Caco-2 (cell line): ENCODE results near the gene ANXA7. TPM values are rescaled to one million over a fixed set of nuclear protein-coding genes. Genes with fewer than 3 reads are reported as not detected.
A peak's percentile ranks its signal among the peaks of the same experiment; 100 is the strongest.

ENCODE experiments used
- BruUV-seq: library from RNA; stranded (reverse); fragments of 400-500 nt; replicated peaks from 2 replicates; lab custom pipeline; 2021; lab: Mats Ljungman, UMichigan
- CTCF ChIA-PET: fragments of 300-600 bp; sonication (Branson Sonifier 250); formaldehyde crosslinking; loops from one replicate; lab custom pipeline; 2022; ENCODE audit warnings: antibody characterized with exemption; lab: Charles Lee
- POLR2A ChIA-PET: fragments of 300-600 bp; sonication (Branson Sonifier 250); formaldehyde crosslinking; loops from one replicate; lab custom pipeline; 2022; ENCODE audit warnings: antibody characterized with exemption; lab: Charles Lee
- DNase-seq, 2 experiments: peaks; one replicate each; pipeline versions ENCODE4 v3.0.0 to v3.0.0-alpha.2; 2020 to 2022
- H3K27me3 ChIP-seq: replicated peaks from 2 replicates; pipeline ENCODE4 v1.6.0; 2011; ENCODE audit warnings: low read length; ENCODE audit not compliant: control insufficient read depth, insufficient read depth
- H3K36me3 ChIP-seq: 2 replicates; pipeline ENCODE4 v1.5.1; 2011; ENCODE audit warnings: low read length; ENCODE audit not compliant: control insufficient read depth, insufficient read depth
- H3K4me1 ChIP-seq: fragments of 250-450 bp; sonication (Bioruptor Pico); 2 replicates; pipeline ENCODE4 v1.5.1; 2020; ENCODE audit warnings: mild to moderate bottlenecking
- H3K4me3 ChIP-seq: 2 replicates; pipeline ENCODE4 v1.5.1; 2011; ENCODE audit warnings: low read depth, mild to moderate bottlenecking, control low read depth, low read length
- H3K9me3 ChIP-seq: fragments of 250-450 bp; sonication (Bioruptor Pico); 2 replicates; pipeline ENCODE4 v1.5.1; 2020; ENCODE audit warnings: mild to moderate bottlenecking, moderate library complexity
- H3K27ac Mint-ChIP-seq: one replicate; pipeline ENCODE4 v1.8.0; 2022; ENCODE audit warnings: mixed read lengths; ENCODE audit not compliant: unreplicated experiment
- H3K27me3 Mint-ChIP-seq: one replicate; pipeline ENCODE4 v1.8.0; 2022; ENCODE audit warnings: mixed read lengths; ENCODE audit not compliant: insufficient read depth, unreplicated experiment
- H3K36me3 Mint-ChIP-seq: one replicate; pipeline ENCODE4 v1.8.0; 2022; ENCODE audit warnings: mild to moderate bottlenecking, mixed read lengths; ENCODE audit not compliant: insufficient read depth, unreplicated experiment
- H3K4me1 Mint-ChIP-seq: one replicate; pipeline ENCODE4 v1.8.0; 2022; ENCODE audit warnings: low read depth, mixed read lengths; ENCODE audit not compliant: unreplicated experiment
- H3K4me3 Mint-ChIP-seq: one replicate; pipeline ENCODE4 v1.8.0; 2022; ENCODE audit warnings: mild to moderate bottlenecking, moderate library complexity, mixed read lengths; ENCODE audit not compliant: unreplicated experiment
- H3K9me3 Mint-ChIP-seq: one replicate; pipeline ENCODE4 v1.8.0; 2022; ENCODE audit warnings: mixed read lengths; ENCODE audit not compliant: unreplicated experiment
- CTCF ChIP-seq, 2 experiments: fragments of 200-600 bp in 1 of 2; IDR thresholded peaks; 1 replicate in 1 of 2; 2 replicates in 1 of 2; pipeline versions ENCODE4 v1.5.1 to v1.8.0; 2011 to 2022; ENCODE audit warnings: antibody characterized with exemption in 1 of 2, control low read depth in 1 of 2, inconsistent platforms in 1 of 2, low read depth in 1 of 2, low read length in 1 of 2, mild to moderate bottlenecking in 1 of 2, moderate library complexity in 1 of 2; ENCODE audit not compliant: insufficient read depth in 1 of 2, severe bottlenecking in 1 of 2, unreplicated experiment in 1 of 2
- intact Hi-C: fragments of 100-400 bp; cut with micrococcal nuclease; formaldehyde crosslinking; loops from one replicate; pipeline ENCODE4 v1.10.0; 2022; ENCODE audit not compliant: unreplicated experiment
- total RNA-seq: library from RNA; stranded (reverse); gene quantifications from 2 replicates; pipeline ENCODE4 v1.2.3, GENCODE V29; 2022

ANXA7 gene
- total RNA-seq, 1 experiment from 2014 or later: 240 TPM

GRCh38 chr10:73386583-73386982, 27.3 kb downstream of the ANXA7 start:
- no peaks in the 10 kb centered on the region for H3K9me3 ChIP-seq
- H3K36me3 ChIP-seq: peaks cover 4% of the 10 kb centered on the region; the same call in 1 of the 2 replicates
- Mint-ChIP-seq H3K27ac (no peak overlapping the region), H3K27me3 (no peaks in the 10 kb centered on the region), H3K4me3 (no peak overlapping the region), H3K36me3 (peaks cover 95% of the 10 kb centered on the region), H3K9me3 (no peaks in the 10 kb centered on the region), H3K4me1 (no peaks in the 10 kb centered on the region)
- no TSS peak for BruUV-seq
- intact Hi-C loops: no loop called here
- no peak for TF ChIP-seq CTCF (IDR thresholded peaks at IDR 0.05; ENCODE audit: insufficient read depth in 1 of 2, low read depth in 1 of 2, low read length in 1 of 2, severe bottlenecking in 1 of 2, unreplicated experiment in 1 of 2)
- H3K4me1 ChIP-seq: no peaks in the 10 kb centered on the region
- POLR2A ChIA-PET: no interaction called here
- no peak overlapping the region for H3K4me3 ChIP-seq
- no peaks in the 10 kb centered on the region for H3K27me3 ChIP-seq
- DNase-seq: no peak
- CTCF ChIA-PET: no interaction called here

GRCh38 chr10:73379064-73379748, 34.7 kb downstream of the ANXA7 start:
- H3K4me1 Mint-ChIP-seq: no peaks in the 10 kb centered on the region
- no peaks in the 10 kb centered on the region for H3K4me1 ChIP-seq
- CTCF ChIA-PET: no interaction called here
- intact Hi-C loops: no loop called here
- H3K27me3 ChIP-seq: no peaks in the 10 kb centered on the region
- no peak for TF ChIP-seq CTCF (IDR thresholded peaks at IDR 0.05; ENCODE audit: insufficient read depth in 1 of 2, low read depth in 1 of 2, low read length in 1 of 2, severe bottlenecking in 1 of 2, unreplicated experiment in 1 of 2)
- no peaks in the 10 kb centered on the region for H3K9me3 ChIP-seq
- H3K9me3 Mint-ChIP-seq: no peaks in the 10 kb centered on the region
- H3K27me3 Mint-ChIP-seq: no peaks in the 10 kb centered on the region
- H3K4me3 ChIP-seq: no peak overlapping the region
- no peak overlapping the region for H3K27ac Mint-ChIP-seq
- no TSS peak for BruUV-seq
- POLR2A ChIA-PET: no interaction called here
- H3K36me3 Mint-ChIP-seq: peaks cover 85% of the 10 kb centered on the region
- H3K36me3 ChIP-seq: peaks cover 6% of the 10 kb centered on the region
- H3K4me3 Mint-ChIP-seq: no peak overlapping the region
- no peak for DNase-seq

GRCh38 chr10:73376679-73377078, 37.2 kb downstream of the ANXA7 start:
- Mint-ChIP-seq H3K27ac (peak overlapping the region; percentile 46), H3K4me1 (no peaks in the 10 kb centered on the region), H3K36me3 (peaks cover 88% of the 10 kb centered on the region), H3K9me3 (no peaks in the 10 kb centered on the region), H3K27me3 (no peaks in the 10 kb centered on the region), H3K4me3 (no peak overlapping the region)
- ChIA-PET POLR2A (no interaction called here), CTCF (interaction anchor here (0.7 kb wide), 1 partner anchor 1723 kb away, joined by 5 read pairs; no protein-coding TSS in a partner anchor)
- DNase-seq: no peak
- intact Hi-C loops: no loop called here
- Histone ChIP-seq H3K9me3 (no peaks in the 10 kb centered on the region), H3K36me3 (peaks cover 4% of the 10 kb centered on the region), H3K4me1 (no peaks in the 10 kb centered on the region), H3K4me3 (no peak overlapping the region), H3K27me3 (no peaks in the 10 kb centered on the region)
- TF ChIP-seq CTCF (IDR thresholded peaks at IDR 0.05; ENCODE audit: insufficient read depth in 1 of 2, low read depth in 1 of 2, low read length in 1 of 2, severe bottlenecking in 1 of 2, unreplicated experiment in 1 of 2): no peak
- BruUV-seq: no TSS peak
